ENCODE data around the gene ARL6IP4. TPM values are rescaled to one million over a fixed set of nuclear protein-coding genes. Genes with fewer than 3 reads are reported as not detected.

Gene ARL6IP4
- polyA plus RNA-seq, 3 donors = 152 to 268 (median 167) TPM

DNA sequence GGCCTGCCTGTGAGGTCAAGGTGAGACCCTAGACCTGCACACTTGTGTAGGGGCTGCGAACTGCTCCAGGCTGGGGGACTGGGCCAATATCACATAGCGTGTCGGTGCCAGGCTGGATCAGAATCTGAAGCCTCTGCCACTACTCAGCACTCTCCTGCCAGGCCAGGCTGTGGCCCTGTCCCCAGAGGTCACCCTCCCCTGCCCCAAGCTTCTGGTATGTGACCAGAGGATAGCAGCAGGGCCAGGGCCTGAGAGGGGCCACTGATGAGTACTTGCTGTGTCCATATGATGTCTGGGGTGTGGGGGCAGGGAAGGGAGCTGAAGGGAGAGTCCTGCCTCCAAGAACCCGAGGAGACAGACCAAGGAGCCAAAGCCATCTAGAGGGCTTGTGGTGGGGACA lies 17.8 kb downstream of the ARL6IP4 start:
- H3K79me2 ChIP-seq (ENCODE audit: insufficient read depth, low read length) = no peaks in the 10 kb centered on the region
- H3K27me3 ChIP-seq (ENCODE audit: control insufficient read depth in 2 of 2, insufficient read depth in 2 of 2, low read length in 2 of 2) = no peaks in the 10 kb centered on the region
- no peak overlapping the region for H3K4me3 ChIP-seq (replicated peaks in 1 of 3; ENCODE audit: low read depth in 2 of 3, low read length in 3 of 3)
- 98% methylated on average over 4 of the region's 4 CpGs for WGBS (ENCODE audit: insufficient coverage)
- TF ChIP-seq, protein P1, sequence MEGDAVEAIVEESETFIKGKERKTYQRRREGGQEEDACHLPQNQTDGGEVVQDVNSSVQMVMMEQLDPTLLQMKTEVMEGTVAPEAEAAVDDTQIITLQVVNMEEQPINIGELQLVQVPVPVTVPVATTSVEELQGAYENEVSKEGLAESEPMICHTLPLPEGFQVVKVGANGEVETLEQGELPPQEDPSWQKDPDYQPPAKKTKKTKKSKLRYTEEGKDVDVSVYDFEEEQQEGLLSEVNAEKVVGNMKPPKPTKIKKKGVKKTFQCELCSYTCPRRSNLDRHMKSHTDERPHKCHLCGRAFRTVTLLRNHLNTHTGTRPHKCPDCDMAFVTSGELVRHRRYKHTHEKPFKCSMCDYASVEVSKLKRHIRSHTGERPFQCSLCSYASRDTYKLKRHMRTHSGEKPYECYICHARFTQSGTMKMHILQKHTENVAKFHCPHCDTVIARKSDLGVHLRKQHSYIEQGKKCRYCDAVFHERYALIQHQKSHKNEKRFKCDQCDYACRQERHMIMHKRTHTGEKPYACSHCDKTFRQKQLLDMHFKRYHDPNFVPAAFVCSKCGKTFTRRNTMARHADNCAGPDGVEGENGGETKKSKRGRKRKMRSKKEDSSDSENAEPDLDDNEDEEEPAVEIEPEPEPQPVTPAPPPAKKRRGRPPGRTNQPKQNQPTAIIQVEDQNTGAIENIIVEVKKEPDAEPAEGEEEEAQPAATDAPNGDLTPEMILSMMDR (IDR thresholded peaks at IDR 0.05) = no peak
- intact Hi-C loops (cut with micrococcal nuclease) = no loop called here
- Mint-ChIP-seq H3K9me3 (no peaks in the 10 kb centered on the region), H3K36me3 (no peaks in the 10 kb centered on the region), H3K4me1 (no peaks in the 10 kb centered on the region), H3K4me3 (no peak overlapping the region), H3K27me3 (ENCODE audit: low read depth in 3 of 3) (peaks cover 0 to 7% (median 2%) of the 10 kb centered on the region in 3 donors), H3K27ac (no peak overlapping the region)
- DNase-seq = no peak
- no peaks in the 10 kb centered on the region for H3K36me3 ChIP-seq (replicated peaks in 1 of 2; ENCODE audit: control insufficient read depth in 1 of 2, insufficient read depth in 2 of 2, low read length in 2 of 2)
- no peak overlapping the region for H3K27ac ChIP-seq (ENCODE audit: low read depth in 1 of 2, low read length in 2 of 2)
- H3K9me3 ChIP-seq (replicated peaks in 1 of 2; ENCODE audit: control insufficient read depth in 1 of 2, insufficient read depth in 1 of 2, low read length in 2 of 2) = no peaks in the 10 kb centered on the region
- H3K4me2 ChIP-seq (replicated peaks; ENCODE audit: extremely low read depth, low read length, poor library complexity, severe bottlenecking) = no peak overlapping the region
- H4K20me1 ChIP-seq (ENCODE audit: insufficient read depth, low read length) = no peaks in the 10 kb centered on the region
- no peak overlapping the region for H3K9ac ChIP-seq (ENCODE audit: insufficient read depth, low read length, poor library complexity, severe bottlenecking)
- H2AFZ ChIP-seq (ENCODE audit: insufficient read depth, low read depth, low read length, poor library complexity, severe bottlenecking) = no peak overlapping the region
- no peaks in the 10 kb centered on the region for H3K4me1 ChIP-seq (ENCODE audit: control insufficient read depth in 1 of 2, insufficient read depth in 2 of 2, low read length in 2 of 2)

DNA sequence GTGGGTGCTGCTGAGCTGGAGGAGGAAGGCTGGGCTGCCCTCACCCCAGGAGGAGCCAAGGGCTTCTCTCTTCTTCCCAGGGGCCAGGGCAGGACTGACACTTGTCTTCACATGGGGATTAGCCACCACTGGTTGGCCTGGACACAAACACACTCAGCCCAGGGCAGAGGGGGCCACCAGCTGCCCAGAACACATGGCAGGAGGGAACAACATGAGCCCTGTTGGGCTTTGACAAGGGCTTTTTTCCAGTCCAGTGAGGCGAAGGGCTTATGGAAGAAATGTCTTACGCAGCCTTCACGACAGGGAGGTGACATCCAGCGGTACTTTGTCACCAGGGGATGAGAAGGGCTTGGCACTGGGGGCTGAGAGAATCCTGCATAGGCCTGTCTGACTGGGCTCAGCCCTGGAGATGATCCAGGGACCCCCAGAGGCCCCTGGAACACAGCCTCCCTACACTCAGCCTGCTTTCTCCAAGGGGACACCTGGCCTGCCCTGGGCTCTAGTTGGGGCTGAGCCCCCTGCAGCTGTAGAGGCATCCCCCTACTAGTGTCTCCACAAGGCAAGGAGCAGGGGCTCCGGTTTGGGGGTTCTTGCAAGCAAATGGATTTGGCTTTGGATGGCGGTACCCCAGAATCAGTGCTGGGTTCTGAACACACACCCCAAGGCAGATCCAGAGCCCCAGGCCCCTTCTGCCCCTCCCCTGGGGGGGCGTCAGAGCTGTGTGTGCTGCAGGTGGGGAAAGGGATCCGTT lies 18.9 kb downstream of the ARL6IP4 start:
- H3K9me3 Mint-ChIP-seq = no peaks in the 10 kb centered on the region
- H3K4me2 ChIP-seq (replicated peaks; ENCODE audit: extremely low read depth, low read length, poor library complexity, severe bottlenecking) = no peak overlapping the region
- intact Hi-C loops (cut with micrococcal nuclease) = no loop called here
- H3K9me3 ChIP-seq (replicated peaks in 1 of 2; ENCODE audit: control insufficient read depth in 1 of 2, insufficient read depth in 1 of 2, low read length in 2 of 2) = no peaks in the 10 kb centered on the region
- no peak overlapping the region for H3K9ac ChIP-seq (ENCODE audit: insufficient read depth, low read length, poor library complexity, severe bottlenecking)
- H3K4me3 ChIP-seq (replicated peaks in 1 of 3; ENCODE audit: low read depth in 2 of 3, low read length in 3 of 3) = no peak overlapping the region
- peak overlapping the region in 1 of 7 donors; percentile 13 for H3K27ac Mint-ChIP-seq
- H3K79me2 ChIP-seq (ENCODE audit: insufficient read depth, low read length) = no peaks in the 10 kb centered on the region
- no peak overlapping the region for H2AFZ ChIP-seq (ENCODE audit: insufficient read depth, low read depth, low read length, poor library complexity, severe bottlenecking)
- 100% methylated on average over 3 of the region's 8 CpGs for WGBS (ENCODE audit: insufficient coverage)
- H3K36me3 ChIP-seq (replicated peaks in 1 of 2; ENCODE audit: control insufficient read depth in 1 of 2, insufficient read depth in 2 of 2, low read length in 2 of 2) = no peaks in the 10 kb centered on the region
- TF ChIP-seq, protein P1 (IDR thresholded peaks at IDR 0.05) = no peak
- no peak overlapping the region for H3K4me3 Mint-ChIP-seq
- H3K27me3 ChIP-seq (ENCODE audit: control insufficient read depth in 2 of 2, insufficient read depth in 2 of 2, low read length in 2 of 2) = no peaks in the 10 kb centered on the region
- no peaks in the 10 kb centered on the region for H4K20me1 ChIP-seq (ENCODE audit: insufficient read depth, low read length)
- DNase-seq = no peak
- no peaks in the 10 kb centered on the region for H3K4me1 ChIP-seq (ENCODE audit: control insufficient read depth in 1 of 2, insufficient read depth in 2 of 2, low read length in 2 of 2)
- no peaks in the 10 kb centered on the region for H3K36me3 Mint-ChIP-seq
- no peaks in the 10 kb centered on the region for H3K4me1 Mint-ChIP-seq
- peaks cover 0 to 7% (median 2%) of the 10 kb centered on the region in 3 donors for H3K27me3 Mint-ChIP-seq (ENCODE audit: low read depth in 3 of 3)
- H3K27ac ChIP-seq (ENCODE audit: low read depth in 1 of 2, low read length in 2 of 2) = no peak overlapping the region

All from CD14-positive monocyte (primary cell).